NCI-H146 treated with DMSO at 0.1 percent for 48 hours (cell line): ENCODE measurements around the gene FLRT1.

ENCODE experiments used
- DNase-seq: peaks from one replicate; lab custom pipeline; 2025; ENCODE audit not compliant: unreplicated experiment; lab: John Stamatoyannopoulos, UW

The FLRT1 gene, protein sequence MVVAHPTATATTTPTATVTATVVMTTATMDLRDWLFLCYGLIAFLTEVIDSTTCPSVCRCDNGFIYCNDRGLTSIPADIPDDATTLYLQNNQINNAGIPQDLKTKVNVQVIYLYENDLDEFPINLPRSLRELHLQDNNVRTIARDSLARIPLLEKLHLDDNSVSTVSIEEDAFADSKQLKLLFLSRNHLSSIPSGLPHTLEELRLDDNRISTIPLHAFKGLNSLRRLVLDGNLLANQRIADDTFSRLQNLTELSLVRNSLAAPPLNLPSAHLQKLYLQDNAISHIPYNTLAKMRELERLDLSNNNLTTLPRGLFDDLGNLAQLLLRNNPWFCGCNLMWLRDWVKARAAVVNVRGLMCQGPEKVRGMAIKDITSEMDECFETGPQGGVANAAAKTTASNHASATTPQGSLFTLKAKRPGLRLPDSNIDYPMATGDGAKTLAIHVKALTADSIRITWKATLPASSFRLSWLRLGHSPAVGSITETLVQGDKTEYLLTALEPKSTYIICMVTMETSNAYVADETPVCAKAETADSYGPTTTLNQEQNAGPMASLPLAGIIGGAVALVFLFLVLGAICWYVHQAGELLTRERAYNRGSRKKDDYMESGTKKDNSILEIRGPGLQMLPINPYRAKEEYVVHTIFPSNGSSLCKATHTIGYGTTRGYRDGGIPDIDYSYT

DNA sequence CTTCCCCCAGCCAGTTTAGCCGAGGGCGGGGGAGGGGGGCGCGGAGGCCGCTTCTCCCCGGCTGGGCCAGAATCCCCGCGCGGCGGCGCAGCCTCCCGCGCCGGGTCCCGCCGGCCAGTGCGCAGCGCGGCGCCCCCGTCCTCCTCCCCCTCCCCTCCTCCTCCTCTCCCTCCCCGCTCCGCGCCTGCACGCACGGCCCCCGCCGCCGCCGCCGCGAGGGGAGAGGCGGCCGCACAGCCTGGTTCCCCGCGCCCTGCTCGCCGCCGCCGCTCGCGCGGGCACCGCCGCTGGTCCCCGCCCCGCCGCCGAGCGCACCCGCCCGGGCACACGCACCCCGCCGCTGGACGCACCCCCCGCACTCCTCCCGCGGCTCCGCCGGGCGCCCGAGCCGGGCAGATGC is at the start of gene FLRT1:
FLRT1 (plus strand) TSS at position 356 of the 400 bp plus-strand sequence. CDS start 80,337 bp downstream, outside the sequence.
- no peak for DNase-seq

DNA sequence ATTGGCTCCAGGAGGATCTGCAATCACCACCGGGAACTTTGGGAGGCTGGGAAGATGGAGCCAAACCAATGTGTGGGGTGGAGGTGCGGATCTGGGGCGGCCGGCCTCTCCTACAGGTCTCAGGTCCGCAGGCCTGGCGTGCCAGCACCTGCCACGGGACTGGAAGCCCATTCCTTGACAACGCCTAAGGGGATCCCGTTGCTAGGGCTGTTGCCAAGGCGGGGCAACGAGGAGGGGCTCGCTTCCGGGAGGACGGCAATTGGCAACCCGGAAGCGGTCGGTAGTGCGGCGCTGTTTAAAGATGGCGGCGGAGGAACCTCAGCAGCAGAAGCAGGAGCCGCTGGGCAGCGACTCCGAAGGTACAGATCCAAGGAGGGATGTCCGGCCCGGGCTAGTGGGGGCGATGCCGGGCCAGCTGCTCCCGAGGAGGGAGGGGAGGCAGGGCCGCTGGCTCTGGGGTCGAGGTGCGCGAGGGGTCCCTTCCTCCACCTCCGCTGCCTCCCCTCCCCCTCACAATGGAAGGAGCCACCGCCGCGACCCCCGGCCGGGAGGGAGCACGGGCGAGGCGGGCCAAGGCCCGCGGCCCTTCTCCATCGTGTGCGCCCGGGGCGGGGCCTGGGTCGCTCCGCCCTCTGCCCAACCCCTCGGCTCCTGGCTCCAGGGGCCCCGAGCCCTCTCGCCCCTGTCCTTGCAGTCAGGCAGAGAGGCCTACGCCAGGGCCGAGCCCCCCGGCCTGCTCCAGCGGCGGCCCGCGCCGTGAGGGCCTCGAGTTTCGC is 49.4 kb upstream of the FLRT1 start, which contains the start of gene OTUB1:
OTUB1 (plus strand) TSS at position 283 of the 776 bp plus-strand sequence; CDS start at position 302, 19 bp downstream.
- peak; percentile 94 for DNase-seq

DNA sequence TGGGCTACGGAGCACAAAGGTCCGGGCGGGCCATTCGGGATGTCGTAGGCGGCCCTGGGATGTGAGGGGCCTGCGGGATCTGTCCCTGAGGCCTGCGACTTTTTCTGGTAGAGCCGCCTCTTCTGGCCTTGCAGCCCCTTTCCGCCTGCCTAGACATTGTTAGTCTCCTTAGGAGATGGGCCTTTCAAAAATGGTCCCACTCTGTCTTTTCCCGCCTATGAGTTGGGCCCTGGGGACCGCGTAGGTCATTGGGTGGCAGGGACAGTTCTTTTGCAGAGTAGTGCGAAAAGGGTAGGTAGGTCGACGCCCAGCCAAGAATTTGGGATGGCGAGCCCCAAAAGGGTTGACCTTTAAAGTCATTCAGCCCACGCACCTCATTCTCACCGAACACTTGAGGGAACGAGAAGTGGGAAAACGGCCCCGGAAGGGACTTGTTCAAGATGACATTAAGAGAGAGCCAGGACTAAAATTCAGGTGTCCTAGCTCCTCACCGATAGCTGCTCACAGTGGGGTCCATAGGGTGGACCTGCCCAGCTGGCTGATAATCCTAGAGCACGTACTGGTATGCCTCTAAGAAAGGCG is 48.7 kb upstream of the FLRT1 start:
- DNase-seq, result no peak

DNA sequence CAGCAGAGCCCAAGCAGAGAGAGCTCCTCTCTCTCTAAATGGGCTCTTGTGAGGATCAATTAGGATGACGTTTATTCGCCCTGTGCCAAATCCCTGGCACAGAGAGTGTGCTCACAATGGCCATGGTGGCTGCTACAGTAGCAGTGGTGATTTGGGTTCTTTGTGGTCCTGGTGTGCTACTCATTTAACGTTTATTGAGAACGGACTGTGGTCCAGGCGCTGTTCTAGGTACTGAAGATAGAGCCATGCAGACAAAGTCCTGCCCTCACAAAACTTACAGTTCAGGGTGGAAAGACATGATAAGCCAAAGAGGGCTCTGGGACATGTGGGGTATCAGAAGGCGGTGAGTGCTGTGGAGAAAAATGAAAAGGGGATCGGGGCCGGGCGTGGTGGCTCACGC is 44.2 kb upstream of the FLRT1 start:
- no peak for DNase-seq

DNA sequence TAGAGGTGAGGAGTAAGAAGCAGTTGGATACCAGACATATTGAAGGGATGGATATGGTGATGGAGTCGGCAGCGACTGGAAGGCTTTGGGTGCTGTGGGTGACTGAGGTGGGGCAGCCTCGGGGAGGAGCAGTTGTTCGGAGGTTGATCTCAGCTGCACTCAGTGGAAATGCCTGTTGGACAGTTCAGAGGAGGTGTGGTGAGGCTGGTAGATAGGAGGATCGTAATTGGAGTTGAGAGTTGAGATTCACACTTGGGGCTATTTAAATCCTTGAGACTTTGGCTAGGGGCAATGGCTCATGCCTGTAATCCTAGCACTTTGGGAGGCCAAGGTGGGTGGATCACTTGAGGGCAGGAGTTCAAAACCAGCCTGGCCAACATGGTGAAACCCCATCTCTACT is 42.6 kb upstream of the FLRT1 start:
- DNase-seq, result no peak

DNA sequence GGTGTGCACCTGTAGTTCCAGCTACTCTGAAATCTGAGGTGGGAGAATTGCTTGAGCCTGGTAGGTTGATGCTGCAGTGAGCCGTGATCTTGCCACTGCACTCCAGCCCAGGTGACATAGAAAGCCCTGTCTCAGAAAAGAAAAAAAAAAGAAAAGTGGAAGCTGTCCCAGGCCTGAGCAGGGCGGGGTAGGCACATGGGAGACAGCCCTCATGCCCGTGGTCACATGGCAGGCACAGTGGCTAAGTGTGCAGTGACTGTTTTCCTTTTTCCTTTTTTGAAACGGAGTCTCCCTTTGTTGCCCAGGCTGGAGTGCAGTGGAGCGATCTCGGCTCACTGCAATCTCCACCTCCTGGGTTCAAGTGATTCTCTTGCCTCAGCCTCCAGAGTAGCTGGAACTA is 41.7 kb upstream of the FLRT1 start:
- DNase-seq, result no peak

DNA sequence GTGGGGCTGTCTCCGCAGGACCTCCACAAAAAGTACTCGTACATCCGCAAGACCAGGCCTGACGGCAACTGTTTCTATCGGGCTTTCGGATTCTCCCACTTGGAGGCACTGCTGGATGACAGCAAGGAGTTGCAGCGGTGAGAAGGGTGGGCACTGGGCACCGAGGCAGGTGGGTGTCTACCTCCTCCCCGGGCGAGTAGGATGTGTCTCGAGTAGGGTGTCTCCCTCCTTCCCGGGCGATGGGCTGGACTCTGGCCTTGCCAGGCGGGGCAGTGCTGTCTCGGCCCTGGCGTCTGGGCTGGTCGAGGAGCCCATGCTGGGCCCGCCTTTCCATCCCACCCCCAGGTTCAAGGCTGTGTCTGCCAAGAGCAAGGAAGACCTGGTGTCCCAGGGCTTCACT is 39.2 kb upstream of the FLRT1 start:
- DNase-seq, result no peak

DNA sequence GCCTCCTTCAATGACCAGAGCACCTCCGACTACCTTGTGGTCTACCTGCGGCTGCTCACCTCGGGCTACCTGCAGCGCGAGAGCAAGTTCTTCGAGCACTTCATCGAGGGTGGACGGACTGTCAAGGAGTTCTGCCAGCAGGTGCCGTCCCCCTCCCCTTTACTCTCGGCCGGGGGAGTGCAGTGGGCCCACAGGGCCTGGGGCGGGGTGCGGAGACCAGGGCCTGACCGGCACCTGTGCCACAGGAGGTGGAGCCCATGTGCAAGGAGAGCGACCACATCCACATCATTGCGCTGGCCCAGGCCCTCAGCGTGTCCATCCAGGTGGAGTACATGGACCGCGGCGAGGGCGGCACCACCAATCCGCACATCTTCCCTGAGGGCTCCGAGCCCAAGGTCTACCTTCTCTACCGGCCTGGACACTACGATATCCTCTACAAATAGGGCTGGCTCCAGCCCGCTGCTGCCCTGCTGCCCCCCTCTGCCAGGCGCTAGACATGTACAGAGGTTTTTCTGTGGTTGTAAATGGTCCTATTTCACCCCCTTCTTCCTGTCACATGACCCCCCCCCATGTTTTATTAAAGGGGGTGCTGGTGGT is 38.5 kb upstream of the FLRT1 start:
- no peak for DNase-seq

DNA sequence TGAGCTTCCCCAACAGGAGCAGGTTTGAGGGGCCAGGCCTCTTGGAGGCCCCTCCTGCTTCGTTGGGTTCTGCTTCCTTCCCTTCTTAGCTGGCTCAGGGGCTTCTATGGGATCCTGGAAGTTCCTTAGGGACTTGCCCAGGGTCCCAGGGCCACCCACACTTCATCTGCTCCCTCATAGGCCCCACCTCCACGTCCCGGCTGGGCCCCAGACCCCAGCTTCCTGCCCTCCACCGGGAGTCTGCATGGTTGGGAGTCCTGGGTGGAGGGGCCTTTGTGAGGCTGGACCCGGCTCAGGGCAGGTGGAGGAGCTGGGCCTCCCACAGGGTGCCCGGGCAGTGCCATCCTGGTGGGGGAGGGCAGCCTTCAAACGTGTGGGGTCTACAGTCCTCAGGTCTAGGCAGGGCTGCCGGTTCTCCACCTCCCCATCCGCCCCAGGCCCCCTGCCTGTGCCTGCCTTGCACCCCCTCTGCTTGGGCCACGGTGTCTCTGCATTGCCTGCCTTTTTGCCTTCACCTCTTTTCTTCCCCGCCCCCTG is 37.9 kb upstream of the FLRT1 start:
- DNase-seq, result no peak

DNA sequence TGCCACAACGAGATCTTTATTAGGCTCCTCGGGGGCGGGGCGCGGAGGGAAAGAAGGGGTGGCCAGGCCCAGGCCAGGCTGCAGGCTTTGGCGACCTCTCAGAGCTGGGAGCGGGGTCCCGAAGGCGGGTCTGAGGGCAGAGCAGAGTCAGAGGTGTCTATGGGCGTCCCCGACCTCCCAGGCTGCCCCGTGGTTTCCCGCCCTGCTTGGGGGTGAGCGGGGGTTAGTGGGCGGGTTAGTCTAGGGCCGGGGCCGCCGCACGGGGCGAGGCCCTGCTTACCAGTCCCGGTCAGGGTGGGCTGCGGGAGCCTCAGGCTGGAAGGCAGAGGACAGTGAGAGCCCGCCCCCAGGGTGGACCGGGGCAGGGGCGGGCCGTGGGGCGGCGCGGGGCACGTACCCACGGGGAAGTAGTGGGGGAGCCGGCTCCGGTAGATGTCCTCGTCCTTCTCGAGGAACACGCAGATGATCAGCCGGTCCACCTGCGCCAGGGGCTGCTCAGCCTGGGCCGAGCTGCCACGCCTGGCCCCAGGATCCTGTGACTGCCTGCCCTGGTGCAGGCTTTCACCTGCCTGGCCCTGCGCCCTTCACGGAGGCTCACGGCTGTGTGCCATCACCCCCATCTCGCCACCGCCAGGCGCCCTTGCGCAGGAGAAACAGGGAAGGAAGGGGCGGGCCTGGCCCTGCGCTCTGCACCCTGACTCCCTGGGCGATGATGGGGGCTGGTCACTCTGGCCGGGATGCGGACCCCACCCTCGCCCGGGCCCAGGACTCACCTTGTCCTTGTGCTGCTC is 37.0 kb upstream of the FLRT1 start:
- DNase-seq, result no peak

DNA sequence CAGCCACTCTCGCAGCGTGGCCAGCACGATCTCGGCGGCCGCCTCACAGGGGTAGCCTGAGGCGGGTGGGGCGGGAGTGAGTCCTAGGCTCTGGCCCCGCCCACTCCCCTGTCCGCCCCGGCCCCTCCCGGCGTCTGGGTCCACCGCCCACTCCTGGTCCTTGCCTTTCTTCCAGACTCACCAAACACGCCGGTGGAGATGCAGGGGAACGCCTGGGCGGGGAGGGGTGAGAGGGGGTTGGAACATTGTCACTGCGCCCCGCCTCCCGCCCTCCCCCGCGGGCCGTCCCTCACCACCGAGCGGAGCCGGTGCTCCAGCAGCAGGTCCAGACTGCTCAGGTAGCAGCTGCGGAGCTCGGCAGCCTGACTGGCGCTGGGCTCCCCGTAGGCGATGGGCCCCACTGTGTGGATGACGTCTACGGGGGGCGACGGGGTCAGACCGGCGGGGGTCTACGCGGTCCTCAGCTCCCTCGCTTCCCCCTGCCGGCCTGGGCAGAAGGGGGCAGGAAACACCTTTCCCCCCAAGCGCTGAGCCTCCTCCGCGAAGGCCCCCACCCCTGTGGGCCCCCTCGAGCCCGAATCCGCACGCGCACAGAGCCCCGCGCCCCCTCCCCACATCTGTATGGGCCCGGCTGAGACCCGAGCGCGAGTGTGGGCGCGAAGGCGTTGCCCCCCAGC is 36.2 kb upstream of the FLRT1 start:
- DNase-seq, result no peak

DNA sequence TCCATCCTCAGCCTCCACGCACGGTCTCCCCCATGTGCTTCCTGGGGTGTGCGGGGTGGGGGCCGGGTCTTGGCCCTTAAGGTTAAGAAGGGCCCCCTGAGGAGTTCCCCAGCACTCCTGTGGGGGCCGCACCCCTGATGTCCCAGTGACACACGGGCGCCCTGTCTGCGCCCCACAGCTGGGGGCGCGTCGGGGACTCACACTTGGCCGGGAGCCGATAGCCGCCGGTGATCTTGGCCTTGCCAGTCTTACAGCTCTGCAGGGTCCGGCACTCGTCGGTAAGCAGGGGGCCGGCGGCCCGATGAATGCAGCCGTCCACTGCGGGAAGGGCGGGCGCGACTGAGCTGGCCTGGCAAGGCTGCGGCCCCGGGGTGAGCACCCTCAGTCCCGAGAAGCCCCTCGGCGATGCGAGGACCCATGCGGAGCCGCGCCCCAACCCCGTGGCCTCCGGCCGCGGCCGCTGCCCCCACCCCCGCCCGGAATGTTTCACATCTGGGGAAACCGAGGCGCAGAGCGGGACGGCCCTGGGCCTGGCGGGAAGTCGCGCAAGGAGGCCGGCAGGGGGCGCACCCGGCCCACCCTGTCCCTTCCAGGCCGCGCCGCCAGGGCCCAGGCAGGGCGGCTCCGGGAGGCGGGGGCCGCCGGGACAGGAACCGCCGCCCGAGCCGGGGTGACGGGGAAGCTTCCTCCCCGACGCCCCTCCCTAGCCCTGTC is 35.5 kb upstream of the FLRT1 start:
- DNase-seq, result no peak

DNA sequence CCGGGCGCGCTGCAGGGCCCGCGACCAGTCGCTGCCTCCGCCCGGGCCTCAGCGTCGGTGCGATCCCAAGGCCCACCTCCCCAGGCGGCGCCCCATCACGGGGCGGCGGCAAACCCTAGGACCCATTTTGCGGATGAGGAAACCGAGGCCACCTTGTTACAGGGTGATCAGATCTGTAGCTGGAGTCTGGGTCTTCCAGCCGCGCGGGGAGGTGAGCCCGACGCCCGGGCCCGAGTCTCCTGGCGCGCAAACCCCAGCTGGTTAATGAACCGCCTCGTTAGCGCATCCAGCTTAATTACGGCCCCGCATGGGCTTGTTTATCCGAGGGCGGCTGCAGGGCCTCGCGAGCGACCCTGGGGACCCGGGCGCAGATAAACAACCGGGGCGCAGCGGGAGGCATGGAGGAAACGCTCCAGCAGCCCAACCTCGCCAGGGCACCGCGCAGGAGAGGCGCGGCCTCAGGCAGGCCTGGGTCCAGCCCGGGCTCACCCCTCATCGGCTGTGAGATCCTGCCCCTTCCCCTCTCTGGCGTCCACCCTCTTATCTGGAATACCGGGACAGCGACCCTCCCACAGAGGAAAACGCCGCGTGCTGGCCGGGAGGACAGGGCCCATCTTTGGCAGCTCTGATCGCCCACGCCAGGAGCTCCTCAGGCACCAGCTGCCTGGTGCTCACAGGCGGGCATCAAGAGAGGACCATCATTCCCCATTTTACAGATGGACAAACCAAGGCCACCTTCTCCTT is 34.8 kb upstream of the FLRT1 start:
- DNase-seq, result no peak

DNA sequence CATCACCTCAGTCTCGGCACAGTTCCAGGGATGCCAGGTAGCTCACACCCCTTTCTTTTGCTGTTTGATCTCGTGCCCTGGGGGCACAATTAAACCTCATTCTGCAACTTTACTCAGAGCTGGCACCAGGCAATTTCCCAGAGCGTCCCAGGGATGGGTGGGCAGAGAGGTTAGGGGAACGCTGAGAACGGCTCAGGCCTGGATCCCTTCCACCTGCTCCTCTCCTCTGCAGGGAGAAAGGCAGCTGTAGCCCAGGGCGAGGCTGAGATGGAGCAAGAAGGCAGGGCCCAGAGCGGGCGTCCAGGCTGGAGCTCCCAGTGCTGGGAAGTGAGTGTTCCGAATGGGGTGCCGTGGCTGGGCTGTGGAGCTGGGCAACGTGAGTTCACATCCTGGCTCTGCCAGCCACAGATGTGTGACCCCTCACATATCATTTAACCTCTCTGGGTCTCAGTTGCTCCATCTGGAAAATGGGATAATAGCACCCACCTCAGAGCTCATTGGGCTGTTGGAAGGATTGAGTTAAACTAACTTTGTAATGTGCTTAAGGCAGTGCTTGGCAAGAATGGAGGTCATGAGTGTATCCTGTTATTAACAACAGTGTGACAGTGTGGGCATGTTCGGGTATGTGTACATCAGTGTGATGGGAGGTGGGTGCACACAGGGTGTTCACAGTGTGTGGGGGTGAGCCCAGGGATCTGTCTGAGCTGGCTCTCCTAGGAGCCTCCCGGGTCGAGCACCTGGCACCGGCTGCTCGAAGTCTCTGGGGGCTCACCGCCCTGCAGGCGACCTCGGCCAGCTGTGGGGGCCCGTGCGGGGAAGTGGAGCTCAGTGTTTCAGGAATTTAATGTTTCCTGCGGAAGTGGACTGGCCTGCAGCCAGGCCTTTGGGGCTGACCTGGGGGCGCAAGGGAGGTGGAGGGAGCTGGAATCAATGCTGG is 34.0 kb upstream of the FLRT1 start:
- DNase-seq, result no peak

DNA sequence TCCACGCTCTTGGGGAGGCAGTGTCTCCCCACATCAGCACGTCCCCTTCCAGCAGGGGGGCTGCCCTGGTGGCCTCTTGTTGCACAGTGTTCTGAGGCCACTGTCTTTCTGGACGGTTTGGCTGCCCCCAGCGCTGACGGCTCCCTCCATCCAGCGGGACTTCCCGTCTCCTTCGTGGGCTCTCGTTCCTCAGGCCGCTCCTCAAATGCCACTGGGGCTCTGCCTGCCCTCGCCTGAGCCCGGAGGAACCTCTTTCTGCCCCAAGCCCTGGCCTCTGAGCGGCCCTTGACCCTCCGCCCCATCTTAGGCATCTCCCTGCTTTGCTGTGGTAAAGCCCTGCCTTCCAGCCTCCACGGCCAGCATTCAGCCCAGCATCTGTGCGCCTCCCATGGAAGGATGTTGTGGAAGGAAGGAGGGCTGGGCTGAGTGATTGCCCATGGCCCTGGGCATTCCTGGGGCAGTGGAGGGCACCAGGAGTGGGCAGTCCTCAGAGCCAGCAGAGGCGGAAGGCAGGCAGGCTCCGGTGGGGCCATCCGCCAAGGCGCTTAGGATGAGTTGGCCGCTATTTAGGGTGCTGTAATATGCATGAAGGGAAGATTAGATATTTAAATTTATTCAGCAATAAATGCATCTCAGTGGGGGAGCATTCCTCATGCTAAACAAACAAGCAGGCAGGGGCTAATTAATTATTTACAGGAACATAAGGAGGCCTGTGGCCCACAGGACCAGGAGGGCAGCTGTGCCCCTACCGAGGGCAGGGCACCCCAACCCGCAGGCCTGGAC is 31.7 kb upstream of the FLRT1 start:
- DNase-seq, result no peak

DNA sequence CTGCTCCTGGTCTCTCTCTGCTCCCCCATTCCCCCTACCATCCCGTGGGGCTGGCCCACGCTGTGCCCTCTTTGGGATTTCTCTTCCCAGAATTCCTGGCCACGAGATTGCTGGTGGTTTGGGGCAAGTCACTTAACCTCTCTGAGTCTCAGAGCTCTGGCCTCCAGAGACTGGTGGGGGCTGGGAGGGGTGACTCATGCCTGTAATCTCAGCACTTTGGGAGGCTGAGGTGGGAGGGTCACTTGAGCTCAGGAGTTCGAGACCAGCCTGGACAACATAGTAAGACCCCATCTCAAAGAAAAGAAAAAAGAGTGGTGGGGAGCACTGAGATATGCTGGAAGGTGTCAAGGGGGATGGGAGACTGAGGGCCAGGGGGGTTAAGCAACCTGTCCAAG is 31.1 kb upstream of the FLRT1 start:
- no peak for DNase-seq
